ENCODE measurements around the gene EDRF1.

- TF ChIP-seq CTCF (IDR thresholded peaks at IDR 0.05) (no peak), POLR2A (IDR thresholded peaks at IDR 0.05) (no peak)
Observed at GRCh38 chr10:125734148-125734547, 14.6 kb downstream of the EDRF1 start.

Measured in testis (tissue), 2 donors.